PFSK-1 (cell line): ENCODE data around the gene PRLH.

ENCODE experiments used
- FOXP2 ChIP-seq: optimal IDR thresholded peaks from 2 replicates; pipeline ENCODE3; 2011; ENCODE audit warnings: borderline replicate concordance, control low read depth, inconsistent platforms; ENCODE audit not compliant: insufficient read depth; ENCODE audit errors: extremely low read length, extremely low read depth
- POLR2AphosphoS5 ChIP-seq: IDR thresholded peaks from 2 replicates; pipeline ENCODE4 v1.6.1; 2012; ENCODE audit warnings: low read depth, mild to moderate bottlenecking, control low read depth, low read length, moderate library complexity
- SIN3A ChIP-seq: IDR thresholded peaks from 2 replicates; pipeline ENCODE4 v1.6.1; 2012; ENCODE audit warnings: mild to moderate bottlenecking, low read length, moderate library complexity, borderline replicate concordance; ENCODE audit not compliant: insufficient read depth
- TAF1 ChIP-seq: IDR thresholded peaks from 2 replicates; pipeline ENCODE4 v1.6.1; 2012; ENCODE audit warnings: low read length, control low read depth, borderline replicate concordance; ENCODE audit not compliant: insufficient read depth
- TF ChIP-seq, protein P1 (sequence below), 2 experiments: IDR thresholded peaks; 2 replicates each; pipeline versions ENCODE4 v1.6.1 to v1.8.0; 2011 to 2012; ENCODE audit warnings: low read depth in 2 of 2, low read length in 2 of 2, control low read depth in 1 of 2, inconsistent platforms in 1 of 2, mild to moderate bottlenecking in 1 of 2, moderate library complexity in 1 of 2; ENCODE audit not compliant: insufficient read depth in 1 of 2

The PRLH gene

DNA sequence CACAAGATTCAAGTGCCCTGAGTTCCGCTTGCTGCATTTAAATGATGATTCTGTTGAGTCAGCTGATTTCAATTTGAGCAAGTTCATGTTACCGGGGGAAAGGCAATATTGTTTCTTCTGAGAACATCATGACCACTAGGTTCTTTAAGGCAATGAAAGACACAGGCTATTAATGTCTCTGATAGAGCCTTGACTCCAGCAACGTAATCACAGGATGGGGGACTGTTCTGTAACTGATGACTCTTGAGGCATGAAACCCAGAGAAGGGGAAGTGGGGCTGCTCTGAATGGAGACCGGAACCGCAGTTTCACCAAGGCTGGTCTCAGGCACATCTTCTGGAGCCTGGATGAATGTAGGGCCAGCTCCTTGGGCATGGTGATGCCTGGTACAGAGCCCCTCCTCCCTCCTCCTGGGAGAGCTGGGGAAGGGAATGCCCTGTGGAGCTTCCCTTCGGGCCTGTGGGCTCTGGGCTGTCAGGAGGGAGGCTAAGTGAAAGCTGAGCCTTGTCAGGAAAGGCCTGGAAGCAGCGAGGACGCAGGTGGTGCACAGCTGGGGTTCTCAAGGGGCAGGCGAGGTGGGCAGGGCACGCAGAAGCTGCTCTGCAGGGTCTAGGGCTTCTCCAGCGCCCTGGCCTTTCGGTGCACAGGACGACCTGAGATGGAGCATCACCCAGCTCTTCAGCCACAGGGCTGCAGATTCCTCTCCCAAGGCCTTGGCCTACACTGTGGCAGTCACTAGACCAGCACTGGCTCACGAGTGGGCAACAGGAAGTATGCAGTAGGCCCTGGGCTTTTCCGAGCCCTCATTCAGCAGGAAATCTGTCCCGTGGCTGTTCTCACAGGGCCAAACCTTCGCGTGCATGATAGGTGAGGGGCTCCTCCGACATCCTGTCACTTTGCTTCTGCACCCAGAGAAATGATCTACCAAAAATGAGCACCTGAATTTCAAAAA lies 36.6 kb upstream of the PRLH start:
- TF ChIP-seq, protein P1, sequence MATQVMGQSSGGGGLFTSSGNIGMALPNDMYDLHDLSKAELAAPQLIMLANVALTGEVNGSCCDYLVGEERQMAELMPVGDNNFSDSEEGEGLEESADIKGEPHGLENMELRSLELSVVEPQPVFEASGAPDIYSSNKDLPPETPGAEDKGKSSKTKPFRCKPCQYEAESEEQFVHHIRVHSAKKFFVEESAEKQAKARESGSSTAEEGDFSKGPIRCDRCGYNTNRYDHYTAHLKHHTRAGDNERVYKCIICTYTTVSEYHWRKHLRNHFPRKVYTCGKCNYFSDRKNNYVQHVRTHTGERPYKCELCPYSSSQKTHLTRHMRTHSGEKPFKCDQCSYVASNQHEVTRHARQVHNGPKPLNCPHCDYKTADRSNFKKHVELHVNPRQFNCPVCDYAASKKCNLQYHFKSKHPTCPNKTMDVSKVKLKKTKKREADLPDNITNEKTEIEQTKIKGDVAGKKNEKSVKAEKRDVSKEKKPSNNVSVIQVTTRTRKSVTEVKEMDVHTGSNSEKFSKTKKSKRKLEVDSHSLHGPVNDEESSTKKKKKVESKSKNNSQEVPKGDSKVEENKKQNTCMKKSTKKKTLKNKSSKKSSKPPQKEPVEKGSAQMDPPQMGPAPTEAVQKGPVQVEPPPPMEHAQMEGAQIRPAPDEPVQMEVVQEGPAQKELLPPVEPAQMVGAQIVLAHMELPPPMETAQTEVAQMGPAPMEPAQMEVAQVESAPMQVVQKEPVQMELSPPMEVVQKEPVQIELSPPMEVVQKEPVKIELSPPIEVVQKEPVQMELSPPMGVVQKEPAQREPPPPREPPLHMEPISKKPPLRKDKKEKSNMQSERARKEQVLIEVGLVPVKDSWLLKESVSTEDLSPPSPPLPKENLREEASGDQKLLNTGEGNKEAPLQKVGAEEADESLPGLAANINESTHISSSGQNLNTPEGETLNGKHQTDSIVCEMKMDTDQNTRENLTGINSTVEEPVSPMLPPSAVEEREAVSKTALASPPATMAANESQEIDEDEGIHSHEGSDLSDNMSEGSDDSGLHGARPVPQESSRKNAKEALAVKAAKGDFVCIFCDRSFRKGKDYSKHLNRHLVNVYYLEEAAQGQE (IDR thresholded peaks at IDR 0.05; ENCODE audit: insufficient read depth in 1 of 2, low read depth in 2 of 2, low read length in 2 of 2), result no peak
- TF ChIP-seq POLR2AphosphoS5 (no peak), SIN3A (no peak), TAF1 (no peak), FOXP2 (no peak)

DNA sequence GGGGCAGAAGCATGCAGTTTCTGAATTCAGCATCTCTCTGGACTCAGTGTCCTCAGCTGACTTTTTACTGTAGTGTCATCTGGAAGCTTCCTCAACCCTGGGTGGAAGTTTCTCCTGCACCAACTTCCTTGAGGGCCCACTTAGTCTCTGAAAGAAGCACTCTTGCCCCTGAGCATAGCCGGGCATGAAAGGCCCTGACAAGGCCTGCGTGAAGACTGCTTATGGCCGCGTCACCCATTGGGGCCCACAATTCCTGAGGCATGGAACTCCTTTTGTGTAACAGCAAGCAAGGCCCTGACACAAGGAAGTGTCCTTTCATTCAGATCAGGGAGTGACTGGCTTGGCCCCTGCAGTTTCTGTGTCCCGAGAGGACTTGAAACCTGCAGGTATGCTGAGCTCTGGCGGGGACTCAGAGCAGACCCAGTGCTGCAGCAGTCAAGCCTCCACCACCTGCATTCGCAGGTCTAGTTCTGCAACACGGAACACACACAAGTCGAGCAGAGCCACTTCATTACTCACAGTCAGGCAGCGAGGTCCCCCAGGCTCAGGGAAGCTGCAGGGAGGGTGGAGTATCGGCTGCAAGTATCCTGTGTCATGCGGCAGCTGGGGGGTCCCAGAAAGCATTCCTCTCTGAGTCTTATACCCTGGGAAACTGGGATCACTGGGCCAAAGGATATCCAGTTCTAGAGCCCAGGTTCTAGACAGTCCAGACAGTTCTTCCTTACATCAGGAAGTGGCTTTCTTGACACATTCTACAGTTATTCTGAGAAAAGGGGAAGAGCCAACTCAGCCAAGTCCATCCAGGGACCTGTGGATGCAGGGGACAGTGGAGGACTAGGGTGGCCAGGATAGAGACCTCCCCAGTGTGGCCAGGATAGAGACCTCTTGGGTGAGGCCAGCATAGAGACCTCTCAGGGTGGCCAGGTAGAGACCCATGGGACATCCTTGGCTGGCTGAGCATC lies 35.6 kb upstream of the PRLH start:
- TF ChIP-seq FOXP2, result no peak
- TF ChIP-seq TAF1, result no peak
- TF ChIP-seq, protein P1 (IDR thresholded peaks at IDR 0.05; ENCODE audit: insufficient read depth in 1 of 2, low read depth in 2 of 2, low read length in 2 of 2), result no peak
- no peak for TF ChIP-seq SIN3A
- TF ChIP-seq POLR2AphosphoS5, result no peak

DNA sequence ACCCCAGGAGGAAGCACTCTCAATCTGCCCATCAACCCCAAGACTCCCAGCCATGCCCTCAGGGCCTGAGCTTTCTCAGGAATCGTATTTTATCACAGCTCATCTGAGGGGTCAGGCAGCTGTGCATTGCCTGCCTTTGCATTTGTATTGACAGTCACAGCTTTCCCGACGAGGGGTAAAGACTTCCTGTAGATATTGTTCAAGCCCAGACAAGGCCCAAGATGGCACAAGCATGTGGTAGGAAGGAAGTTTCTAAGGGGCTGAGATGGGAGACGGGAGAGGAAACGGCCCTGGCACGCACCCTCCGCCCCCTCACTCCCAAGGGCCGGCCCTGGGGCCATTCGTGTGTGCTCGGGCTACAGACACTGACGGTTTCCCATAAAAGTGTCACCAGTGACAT lies 34.2 kb upstream of the PRLH start:
- TF ChIP-seq TAF1 (no peak), SIN3A (no peak), FOXP2 (no peak), POLR2AphosphoS5 (no peak)
- TF ChIP-seq, protein P1 (IDR thresholded peaks at IDR 0.05; ENCODE audit: insufficient read depth in 1 of 2, low read depth in 2 of 2, low read length in 2 of 2), result no peak

DNA sequence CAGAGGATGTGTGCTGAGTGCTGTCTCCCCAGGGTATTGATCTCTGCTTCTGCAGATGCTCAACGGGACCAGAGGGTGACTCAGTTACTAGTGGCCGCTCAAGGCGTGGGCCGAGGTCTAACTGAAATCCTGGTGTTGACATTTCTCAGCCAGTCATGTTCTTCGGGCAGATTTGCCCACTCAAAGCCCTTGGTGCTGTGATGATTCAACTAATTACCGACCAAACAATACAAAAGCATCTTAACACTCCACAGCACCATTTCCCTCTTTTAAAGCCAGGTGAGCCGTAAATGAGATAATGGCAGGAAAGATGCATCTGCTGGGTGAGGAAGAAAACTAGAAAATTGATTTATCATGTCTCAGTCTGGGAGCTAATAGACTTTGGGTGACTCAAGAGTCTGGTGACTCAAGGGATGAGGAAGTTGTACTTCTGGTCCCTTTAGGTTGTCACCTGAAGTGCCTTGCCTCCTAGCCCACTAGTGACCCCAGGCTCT lies 32.7 kb upstream of the PRLH start:
- TF ChIP-seq TAF1 (no peak), SIN3A (no peak), FOXP2 (no peak), POLR2AphosphoS5 (no peak)
- TF ChIP-seq, protein P1 (IDR thresholded peaks at IDR 0.05; ENCODE audit: insufficient read depth in 1 of 2, low read depth in 2 of 2, low read length in 2 of 2), result no peak
